ENCODE data around the gene SYS1.
A peak's percentile ranks its signal among the peaks of the same experiment; 100 is the strongest.

The SYS1 gene

DNA sequence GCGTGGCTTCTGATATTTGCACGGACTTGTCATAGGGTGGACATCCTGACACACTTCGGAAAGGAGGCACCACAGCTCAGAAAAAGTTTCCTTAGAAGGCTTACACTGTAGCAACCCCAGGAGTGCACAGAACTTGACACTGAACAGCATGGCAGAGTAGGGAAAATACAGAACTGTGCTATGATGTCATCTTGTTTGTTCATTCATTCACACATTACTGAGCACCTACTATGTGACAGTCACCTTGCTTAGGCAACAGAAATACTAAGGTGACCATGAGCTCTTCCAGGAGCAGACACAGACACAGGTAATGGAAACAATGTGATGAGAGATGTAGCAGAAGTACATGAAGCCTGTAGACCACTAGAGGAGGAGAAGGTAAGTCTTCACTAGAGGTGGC, 50.5 kb downstream of the SYS1 start:
- no peak overlapping the region for H3K4me3 ChIP-seq (ENCODE audit: low read length)
- TF ChIP-seq, protein P1, sequence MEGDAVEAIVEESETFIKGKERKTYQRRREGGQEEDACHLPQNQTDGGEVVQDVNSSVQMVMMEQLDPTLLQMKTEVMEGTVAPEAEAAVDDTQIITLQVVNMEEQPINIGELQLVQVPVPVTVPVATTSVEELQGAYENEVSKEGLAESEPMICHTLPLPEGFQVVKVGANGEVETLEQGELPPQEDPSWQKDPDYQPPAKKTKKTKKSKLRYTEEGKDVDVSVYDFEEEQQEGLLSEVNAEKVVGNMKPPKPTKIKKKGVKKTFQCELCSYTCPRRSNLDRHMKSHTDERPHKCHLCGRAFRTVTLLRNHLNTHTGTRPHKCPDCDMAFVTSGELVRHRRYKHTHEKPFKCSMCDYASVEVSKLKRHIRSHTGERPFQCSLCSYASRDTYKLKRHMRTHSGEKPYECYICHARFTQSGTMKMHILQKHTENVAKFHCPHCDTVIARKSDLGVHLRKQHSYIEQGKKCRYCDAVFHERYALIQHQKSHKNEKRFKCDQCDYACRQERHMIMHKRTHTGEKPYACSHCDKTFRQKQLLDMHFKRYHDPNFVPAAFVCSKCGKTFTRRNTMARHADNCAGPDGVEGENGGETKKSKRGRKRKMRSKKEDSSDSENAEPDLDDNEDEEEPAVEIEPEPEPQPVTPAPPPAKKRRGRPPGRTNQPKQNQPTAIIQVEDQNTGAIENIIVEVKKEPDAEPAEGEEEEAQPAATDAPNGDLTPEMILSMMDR (IDR thresholded peaks at IDR 0.05; ENCODE audit: insufficient read depth, low read depth, low read length, missing control alignments), result no peak
- DNase-seq (ENCODE audit: low read depth), result no peak

DNA sequence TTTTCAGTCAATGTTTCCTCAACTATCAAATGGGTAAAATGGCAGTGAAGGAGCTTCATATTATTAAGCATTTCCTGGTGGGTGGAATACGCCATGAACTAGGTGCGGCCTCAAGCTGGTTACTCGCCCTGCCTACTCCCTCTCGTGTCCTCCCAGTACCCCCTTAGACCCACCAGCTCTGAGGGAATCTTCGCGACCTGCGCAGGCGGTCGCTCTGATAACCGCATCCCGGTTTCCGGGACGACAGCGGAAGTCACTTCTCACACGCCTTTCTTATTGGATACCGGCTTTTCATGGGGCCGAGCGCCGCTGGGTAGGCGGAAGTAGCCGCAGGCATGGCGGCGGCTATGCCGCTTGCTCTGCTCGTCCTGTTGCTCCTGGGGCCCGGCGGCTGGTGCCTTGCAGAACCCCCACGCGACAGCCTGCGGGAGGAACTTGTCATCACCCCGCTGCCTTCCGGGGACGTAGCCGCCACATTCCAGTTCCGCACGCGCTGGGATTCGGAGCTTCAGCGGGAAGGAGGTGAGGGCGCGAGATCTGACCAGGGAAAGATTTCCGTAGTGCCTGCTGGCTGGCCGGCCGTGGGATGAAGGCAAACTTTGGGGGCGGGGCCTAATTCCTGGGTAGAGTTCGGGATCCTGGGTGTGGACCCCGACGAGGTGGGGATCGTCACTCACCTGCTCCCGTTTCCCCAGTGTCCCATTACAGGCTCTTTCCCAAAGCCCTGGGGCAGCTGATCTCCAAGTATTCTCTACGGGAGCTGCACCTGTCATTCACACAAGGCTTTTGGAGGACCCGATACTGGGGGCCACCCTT, 53.1 kb downstream of the SYS1 start, which contains the start of gene PIGT:
PIGT (plus strand) TSS at position 320 of the 816 bp plus-strand sequence; CDS start at position 336, 16 bp downstream.
- DNase-seq (ENCODE audit: low read depth), result peak; percentile 81
- TF ChIP-seq, protein P1 (IDR thresholded peaks at IDR 0.05; ENCODE audit: insufficient read depth, low read depth, low read length, missing control alignments), result peak; percentile 10
- peak within 1 kb of the TSS; percentile 92 for H3K4me3 ChIP-seq (ENCODE audit: low read length)

DNA sequence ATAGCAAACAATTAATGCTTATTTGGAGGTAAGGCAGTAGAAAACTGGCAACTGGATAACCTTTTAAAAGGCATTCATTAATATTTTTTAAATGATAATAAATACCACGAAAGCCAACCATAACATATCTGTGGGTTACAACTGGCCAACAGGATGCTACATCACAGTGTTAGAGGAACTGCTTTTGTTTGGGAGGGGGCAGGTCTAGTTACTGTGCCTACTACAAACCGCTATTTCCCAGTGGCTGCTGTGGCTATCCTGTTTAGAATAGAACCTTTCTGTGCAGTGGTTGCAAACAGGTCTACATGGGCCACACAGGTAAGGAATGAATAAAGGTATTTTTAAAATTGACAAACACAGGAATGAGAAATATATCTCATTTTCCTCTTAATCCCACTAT, 54.0 kb downstream of the SYS1 start:
- TF ChIP-seq, protein P1 (IDR thresholded peaks at IDR 0.05; ENCODE audit: insufficient read depth, low read depth, low read length, missing control alignments), result no peak
- H3K4me3 ChIP-seq (ENCODE audit: low read length), result peak overlapping the region; percentile 92
- no peak for DNase-seq (ENCODE audit: low read depth)

All from epithelial cell of esophagus (primary cell).